Stimulated activated CD4-positive, alpha-beta T cell treated with anti-CD3 and anti-CD28 coated beads, Interleukin-2, amount 100 ng/mL, for 4 hours (primary cell): ENCODE results near the gene GRN.
"Not testable (repeated sequence)": the region's sequence is repeated elsewhere in the genome, so short reads cannot be mapped to it uniquely, and the experiment has no call there.

Source experiments
- DNase-seq: peaks from one replicate; pipeline ENCODE4 v3.0.0-alpha.2; 2020; ENCODE audit warnings: low read depth

The GRN gene

GRCh38 chr17:44361292-44362260 lies 16.5 kb downstream of the GRN start:
- DNase-seq: no peak

- DNase-seq: no peak
These were observed 17.4 kb downstream of the GRN start for GRCh38 chr17:44362459-44362948.

- DNase-seq: no peak
These were observed 18.0 kb downstream of the GRN start for GRCh38 chr17:44362949-44363612.

GRCh38 chr17:44363613-44364159 lies 18.6 kb downstream of the GRN start, which contains the start of gene FAM171A2:
TSS of gene FAM171A2 (minus strand) at chr17:44363853. CDS start at chr17:44363714, 139 bp downstream.
- DNase-seq: peak; percentile 47

- DNase-seq: not testable (repeated sequence)
These were observed 19.9 kb downstream of the GRN start for GRCh38 chr17:44365051-44365450.

GRCh38 chr17:44367231-44367979 lies 22.3 kb downstream of the GRN start:
- DNase-seq: no peak

GRCh38 chr17:44368391-44369243 lies 23.5 kb downstream of the GRN start:
- not testable (repeated sequence) for DNase-seq

- not testable (repeated sequence) for DNase-seq
These were observed 24.4 kb downstream of the GRN start for GRCh38 chr17:44369414-44370023.

- no peak for DNase-seq
These were observed 26.9 kb downstream of the GRN start for GRCh38 chr17:44372036-44372435.

GRCh38 chr17:44374306-44375195 lies 29.4 kb downstream of the GRN start:
- no peak for DNase-seq

GRCh38 chr17:44375196-44376017 lies 30.3 kb downstream of the GRN start:
- no peak for DNase-seq

- no peak for DNase-seq
These were observed 31.0 kb downstream of the GRN start for GRCh38 chr17:44376124-44376523.

GRCh38 chr17:44376779-44377178 lies 31.7 kb downstream of the GRN start:
- no peak for DNase-seq

- DNase-seq: no peak
These were observed 33.1 kb downstream of the GRN start for GRCh38 chr17:44378171-44378705.

- no peak for DNase-seq
These were observed 34.8 kb downstream of the GRN start for GRCh38 chr17:44379887-44380286.

GRCh38 chr17:44380767-44381166 lies 35.7 kb downstream of the GRN start:
- no peak for DNase-seq

- DNase-seq: no peak
These were observed 36.8 kb downstream of the GRN start for GRCh38 chr17:44381810-44382305.

GRCh38 chr17:44382917-44383316 lies 37.8 kb downstream of the GRN start:
- DNase-seq: no peak
